GM21528 (cell line): Measurements from ENCODE around the gene PRDM2.
"Not testable (repeated sequence)": the region's sequence is repeated elsewhere in the genome, so short reads cannot be mapped to it uniquely, and the experiment has no call there.

Experiments used
- ATAC-seq: cut with Tn5 transposase; IDR thresholded peaks from one replicate; pipeline ENCODE4 v1.9.1; 2021; ENCODE audit warnings: mild to moderate bottlenecking, moderate library complexity; ENCODE audit not compliant: unreplicated experiment, low FRiP score

PRDM2 gene, protein sequence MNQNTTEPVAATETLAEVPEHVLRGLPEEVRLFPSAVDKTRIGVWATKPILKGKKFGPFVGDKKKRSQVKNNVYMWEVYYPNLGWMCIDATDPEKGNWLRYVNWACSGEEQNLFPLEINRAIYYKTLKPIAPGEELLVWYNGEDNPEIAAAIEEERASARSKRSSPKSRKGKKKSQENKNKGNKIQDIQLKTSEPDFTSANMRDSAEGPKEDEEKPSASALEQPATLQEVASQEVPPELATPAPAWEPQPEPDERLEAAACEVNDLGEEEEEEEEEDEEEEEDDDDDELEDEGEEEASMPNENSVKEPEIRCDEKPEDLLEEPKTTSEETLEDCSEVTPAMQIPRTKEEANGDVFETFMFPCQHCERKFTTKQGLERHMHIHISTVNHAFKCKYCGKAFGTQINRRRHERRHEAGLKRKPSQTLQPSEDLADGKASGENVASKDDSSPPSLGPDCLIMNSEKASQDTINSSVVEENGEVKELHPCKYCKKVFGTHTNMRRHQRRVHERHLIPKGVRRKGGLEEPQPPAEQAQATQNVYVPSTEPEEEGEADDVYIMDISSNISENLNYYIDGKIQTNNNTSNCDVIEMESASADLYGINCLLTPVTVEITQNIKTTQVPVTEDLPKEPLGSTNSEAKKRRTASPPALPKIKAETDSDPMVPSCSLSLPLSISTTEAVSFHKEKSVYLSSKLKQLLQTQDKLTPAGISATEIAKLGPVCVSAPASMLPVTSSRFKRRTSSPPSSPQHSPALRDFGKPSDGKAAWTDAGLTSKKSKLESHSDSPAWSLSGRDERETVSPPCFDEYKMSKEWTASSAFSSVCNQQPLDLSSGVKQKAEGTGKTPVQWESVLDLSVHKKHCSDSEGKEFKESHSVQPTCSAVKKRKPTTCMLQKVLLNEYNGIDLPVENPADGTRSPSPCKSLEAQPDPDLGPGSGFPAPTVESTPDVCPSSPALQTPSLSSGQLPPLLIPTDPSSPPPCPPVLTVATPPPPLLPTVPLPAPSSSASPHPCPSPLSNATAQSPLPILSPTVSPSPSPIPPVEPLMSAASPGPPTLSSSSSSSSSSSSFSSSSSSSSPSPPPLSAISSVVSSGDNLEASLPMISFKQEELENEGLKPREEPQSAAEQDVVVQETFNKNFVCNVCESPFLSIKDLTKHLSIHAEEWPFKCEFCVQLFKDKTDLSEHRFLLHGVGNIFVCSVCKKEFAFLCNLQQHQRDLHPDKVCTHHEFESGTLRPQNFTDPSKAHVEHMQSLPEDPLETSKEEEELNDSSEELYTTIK (N-terminal part only)

GRCh38 chr1:13699936-13700520 lies at the start of gene PRDM2:
TSS of gene PRDM2 (plus strand) at chr1:13700188. CDS start at chr1:13715606, 15,418 bp downstream.
- peak; percentile 45 for ATAC-seq

DNA sequence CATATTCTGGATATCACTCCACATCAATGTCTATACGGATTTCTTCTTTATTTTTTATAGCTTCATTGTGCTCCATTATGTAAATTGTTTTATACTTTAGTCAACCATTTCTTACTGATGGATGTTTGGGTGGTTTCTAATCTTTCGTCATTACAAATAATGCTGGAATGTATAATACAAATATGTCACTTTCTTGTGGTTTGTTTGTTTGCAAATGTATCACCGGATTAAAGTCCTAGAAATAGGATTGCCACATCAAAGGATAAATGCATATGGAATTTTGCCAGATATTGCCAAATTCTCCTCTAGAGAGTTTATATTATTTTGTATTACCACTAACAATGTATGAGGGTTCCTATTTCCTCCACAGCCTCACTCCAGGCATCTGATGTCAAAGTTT lies 48.7 kb upstream of the PRDM2 start:
- no peak for ATAC-seq

DNA sequence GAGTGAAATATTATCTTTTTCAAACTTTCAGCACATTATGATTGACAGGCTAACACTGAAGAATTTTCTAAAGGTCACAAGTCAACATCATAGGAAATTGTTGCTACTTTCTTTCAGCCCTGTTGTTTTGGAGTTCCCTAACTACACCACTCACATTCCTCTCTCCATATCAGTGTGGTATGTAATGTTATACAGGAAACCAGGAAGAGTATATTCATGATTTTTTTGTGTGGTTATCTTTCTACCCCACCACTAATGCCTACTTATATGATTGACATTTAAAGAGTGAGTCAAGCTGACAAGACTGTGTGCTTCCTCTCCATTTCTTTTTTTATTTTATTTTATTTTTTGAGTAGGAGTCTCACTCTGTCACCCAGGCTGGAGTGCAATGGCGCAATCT lies 47.8 kb upstream of the PRDM2 start:
- ATAC-seq = no peak

DNA sequence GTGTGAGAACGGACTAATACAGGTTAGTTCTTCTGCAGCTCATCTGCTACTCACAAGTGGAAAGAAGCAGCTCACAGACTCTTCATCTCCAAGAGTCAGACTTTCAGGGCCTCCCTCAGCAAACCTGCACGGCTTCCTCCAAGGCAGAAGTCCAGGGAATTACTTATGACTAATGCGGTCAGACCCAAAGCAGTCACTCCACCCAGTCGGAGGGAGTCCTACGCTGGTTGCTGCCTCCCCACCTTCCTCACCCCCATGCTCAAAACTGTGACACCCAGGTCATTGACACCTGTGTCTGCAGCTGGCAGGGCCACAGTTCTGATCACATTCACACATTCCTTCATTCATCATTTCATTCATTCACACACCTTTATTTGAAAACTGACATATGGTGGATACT lies 38.4 kb upstream of the PRDM2 start:
- ATAC-seq = no peak

DNA sequence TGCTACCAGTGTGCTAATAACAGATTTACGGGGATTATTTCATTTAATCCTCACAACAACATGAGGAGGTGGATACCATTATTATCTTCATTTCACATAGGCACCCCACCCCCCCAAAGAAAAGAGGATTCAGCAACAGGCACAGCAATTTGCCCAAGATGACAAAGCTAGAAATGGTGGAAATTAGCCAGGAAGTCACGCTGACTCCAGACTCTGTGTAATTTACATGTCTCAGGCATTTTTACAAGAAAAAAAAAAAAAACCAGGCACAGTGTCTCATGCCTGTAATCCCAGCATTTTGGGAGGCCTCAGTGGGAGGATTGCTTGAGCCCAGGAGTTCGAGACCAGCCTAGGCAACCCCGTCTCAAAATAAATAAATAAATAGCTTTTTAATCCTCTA lies 37.5 kb upstream of the PRDM2 start:
- ATAC-seq = no peak

GRCh38 chr1:13663969-13664368 lies 36.0 kb upstream of the PRDM2 start:
- ATAC-seq = no peak

GRCh38 chr1:13664451-13664850 lies 35.5 kb upstream of the PRDM2 start:
- ATAC-seq = no peak

- ATAC-seq = no peak
Measured at GRCh38 chr1:13666317-13666716, 33.7 kb upstream of the PRDM2 start.

GRCh38 chr1:13667691-13668090 lies 32.3 kb upstream of the PRDM2 start:
- ATAC-seq = no peak

GRCh38 chr1:13674377-13674776 lies 25.6 kb upstream of the PRDM2 start:
- ATAC-seq = no peak

DNA sequence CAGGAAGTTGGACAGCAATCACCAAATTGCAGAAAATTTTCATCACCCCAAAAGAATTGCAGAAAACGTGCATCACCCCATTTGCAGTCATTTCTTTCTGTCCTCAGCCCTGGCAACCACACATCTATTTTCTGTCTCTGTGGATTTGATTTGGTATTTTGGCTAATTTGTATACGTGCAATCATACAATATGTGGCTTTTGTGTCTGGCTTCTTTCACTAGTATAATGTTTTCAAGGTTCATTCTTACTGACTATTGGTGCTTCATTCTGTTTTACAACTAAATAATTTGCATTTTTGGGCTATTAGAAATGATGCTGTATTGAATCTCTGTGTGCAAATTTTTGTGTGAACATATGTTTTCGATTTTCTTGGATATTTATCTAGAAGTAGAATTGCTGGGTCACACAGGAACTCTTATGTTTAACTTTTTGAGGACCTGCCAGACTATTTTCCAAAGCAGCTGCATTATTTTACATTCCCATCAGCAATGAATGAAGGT lies 24.8 kb upstream of the PRDM2 start:
- no peak for ATAC-seq

GRCh38 chr1:13677896-13678295 lies 22.1 kb upstream of the PRDM2 start:
- no peak for ATAC-seq

- no peak for ATAC-seq
Measured at GRCh38 chr1:13679651-13680050, 20.3 kb upstream of the PRDM2 start.

DNA sequence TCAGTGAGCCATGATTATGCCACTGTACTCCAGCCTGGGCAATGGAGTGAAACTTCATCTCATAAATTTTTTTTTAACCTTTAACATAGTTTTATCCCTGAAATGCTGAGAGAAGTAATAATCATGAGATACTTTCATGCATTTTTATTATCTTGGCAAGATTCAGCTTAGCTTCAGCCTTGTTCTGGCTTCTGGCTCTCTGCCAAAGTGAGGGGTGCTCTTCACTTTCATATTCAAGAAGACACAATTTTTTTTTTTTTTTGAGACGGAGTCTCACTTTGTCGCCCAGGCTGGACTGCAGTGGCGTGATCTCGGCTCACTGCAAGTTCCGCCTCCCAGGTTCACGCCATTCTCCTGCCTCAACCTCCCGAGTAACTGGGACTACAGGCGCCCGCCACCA lies 19.4 kb upstream of the PRDM2 start:
- ATAC-seq = not testable (repeated sequence)

DNA sequence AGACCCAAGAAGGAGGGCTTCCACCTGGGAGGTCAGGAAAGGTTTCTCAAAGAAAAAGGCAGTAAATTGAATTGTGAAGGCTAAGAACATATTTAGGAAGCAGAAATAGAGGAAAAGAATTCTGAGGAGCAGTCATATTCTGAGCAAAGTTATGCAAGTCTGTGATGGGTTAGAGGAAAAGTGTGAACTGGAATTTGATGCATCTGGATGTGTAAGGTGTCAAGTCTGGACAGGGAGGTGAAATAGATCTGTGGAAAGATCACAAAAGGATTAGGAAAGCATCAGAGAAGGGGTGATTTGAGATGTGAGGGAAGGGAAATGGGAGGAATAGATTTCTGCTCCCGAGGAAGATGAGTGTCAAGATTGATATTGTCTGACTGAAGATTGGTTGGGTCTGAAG lies 18.1 kb upstream of the PRDM2 start:
- no peak for ATAC-seq

DNA sequence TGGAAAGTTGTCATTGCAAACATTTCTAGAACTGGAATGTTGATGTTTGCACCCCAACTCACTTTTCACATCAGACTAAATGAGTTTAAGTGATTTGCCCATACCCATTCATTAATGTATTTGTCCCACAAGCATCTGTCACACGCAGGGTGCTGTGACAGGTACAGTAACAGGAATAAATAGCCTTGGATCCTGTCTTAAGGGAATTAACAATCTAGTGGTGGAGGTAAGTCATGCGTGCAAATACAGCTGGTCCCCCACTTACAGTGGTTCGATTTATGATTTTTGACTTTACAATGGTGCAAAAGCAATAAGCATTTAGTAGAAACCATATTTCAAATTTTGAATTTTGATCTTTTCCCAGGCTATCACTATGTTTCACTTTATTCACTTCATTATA lies 17.5 kb upstream of the PRDM2 start:
- no peak for ATAC-seq

- no peak for ATAC-seq
Measured at GRCh38 chr1:13683206-13683605, 16.8 kb upstream of the PRDM2 start.

DNA sequence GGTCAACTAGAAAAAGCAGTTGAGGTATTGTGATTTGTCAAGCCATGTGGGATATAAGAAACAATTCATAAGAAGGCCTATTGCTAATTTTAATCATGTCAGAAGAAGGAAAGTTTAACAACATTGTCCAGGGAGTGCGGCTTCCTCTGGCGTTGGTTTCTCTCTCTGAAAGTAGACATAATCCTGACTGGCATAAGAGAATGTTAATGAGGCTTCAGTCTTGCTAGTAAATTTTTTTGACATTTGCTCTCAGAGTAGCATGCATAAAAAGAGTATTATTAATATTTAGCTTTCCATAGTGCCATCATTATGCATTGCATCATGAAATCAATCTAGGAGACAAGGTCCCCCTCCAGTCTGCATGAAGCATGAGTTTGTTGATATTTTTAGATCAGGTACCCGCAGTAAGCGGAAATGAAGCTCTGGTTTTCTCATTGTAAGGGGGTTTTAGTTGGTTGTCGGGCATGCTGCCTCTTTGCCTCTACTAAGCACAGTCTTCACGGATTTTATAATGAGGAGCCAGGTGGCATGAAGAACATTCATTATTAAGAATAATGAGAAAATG lies 12.8 kb upstream of the PRDM2 start:
- ATAC-seq = no peak

DNA sequence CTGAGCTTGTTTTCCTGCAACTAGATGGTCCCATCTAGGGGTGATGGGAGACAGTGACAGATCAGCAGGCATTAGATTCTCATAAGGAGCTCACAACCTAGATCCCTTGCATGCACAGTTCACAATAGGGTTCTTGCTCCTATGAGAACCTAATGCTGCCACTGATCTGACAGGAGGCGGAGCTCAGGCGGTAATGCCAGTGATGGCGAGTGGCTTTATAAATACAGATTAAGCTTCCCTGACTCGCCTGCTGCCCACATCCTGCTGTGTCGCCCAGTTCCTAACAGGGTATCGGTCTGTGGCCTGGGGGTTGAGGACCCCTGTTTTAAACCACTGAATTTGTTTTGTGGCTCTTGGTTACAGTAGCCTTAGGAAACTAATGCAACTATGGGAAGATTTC lies 6.9 kb upstream of the PRDM2 start:
- ATAC-seq = not testable (repeated sequence)
